Stimulated activated CD4-positive, alpha-beta T cell treated with anti-CD3 and anti-CD28 coated beads, Interleukin-12 subunit alpha, Interleukin-12 subunit beta, amount 100 ng/mL, for 4 hours (primary cell): ENCODE data around the gene GNAI3.

Experiments
- DNase-seq: peaks from one replicate; pipeline ENCODE4 v3.0.0-alpha.2; 2020

Gene GNAI3

DNA sequence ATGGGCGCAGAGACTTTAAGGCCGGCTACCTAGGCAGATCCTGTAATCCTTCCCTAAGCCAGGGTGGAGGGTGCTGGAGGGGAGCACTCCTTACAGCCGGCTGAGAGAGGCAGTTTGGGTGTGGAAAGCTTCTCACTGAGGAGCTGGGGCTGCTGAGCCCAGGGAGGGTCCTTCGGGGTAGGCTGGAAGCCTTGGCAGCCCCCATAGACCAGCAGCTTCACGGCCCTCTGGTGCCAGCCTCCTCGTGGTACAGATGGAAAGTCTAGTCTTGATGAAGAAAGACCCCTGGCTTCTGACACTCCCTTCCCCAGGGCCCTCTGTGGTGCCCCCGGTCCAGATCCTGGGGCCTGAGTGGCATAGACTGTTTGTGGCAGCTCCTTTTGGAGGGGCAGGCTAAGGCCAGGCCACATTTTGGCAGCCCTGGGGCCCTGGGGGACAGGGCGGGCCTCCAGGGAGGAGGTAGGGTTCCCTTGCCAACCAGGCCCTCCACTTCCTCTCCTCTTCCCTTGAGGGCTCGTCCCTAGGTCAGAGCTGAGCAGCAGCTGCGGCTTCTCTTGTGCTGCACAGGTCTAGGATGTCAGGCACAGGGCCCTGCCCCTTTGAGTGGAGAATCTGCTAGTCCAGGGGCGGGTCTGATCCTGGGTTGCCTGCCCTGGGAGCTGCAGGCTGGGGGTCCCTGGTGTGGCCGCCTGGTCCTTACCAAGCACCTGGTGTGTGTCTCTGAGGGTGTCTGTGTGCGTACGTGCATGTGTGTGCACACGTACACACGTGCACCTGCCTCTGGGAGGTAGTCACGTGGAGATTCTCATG lies 76.0 kb downstream of the GNAI3 start:
- no peak for DNase-seq

DNA sequence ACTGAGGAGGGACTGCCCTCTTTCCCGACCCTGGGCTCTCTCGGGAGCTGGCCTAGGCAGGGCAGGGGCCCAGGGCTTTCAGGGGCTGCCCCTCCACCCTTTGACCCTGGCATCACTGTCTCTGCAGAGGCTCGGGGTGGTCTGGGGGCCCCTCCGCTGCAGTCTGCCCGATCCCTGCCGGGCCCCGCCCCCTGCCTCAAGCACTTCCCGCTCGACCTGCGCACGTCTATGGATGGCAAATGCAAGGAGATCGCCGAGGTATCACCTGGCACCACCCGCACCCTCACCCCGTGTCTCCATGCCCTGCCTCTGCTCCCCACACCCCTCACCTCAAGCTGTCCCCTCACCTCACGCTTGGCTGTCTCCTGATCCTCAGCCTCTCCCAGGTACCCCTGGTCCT lies 76.8 kb downstream of the GNAI3 start:
- DNase-seq = no peak

DNA sequence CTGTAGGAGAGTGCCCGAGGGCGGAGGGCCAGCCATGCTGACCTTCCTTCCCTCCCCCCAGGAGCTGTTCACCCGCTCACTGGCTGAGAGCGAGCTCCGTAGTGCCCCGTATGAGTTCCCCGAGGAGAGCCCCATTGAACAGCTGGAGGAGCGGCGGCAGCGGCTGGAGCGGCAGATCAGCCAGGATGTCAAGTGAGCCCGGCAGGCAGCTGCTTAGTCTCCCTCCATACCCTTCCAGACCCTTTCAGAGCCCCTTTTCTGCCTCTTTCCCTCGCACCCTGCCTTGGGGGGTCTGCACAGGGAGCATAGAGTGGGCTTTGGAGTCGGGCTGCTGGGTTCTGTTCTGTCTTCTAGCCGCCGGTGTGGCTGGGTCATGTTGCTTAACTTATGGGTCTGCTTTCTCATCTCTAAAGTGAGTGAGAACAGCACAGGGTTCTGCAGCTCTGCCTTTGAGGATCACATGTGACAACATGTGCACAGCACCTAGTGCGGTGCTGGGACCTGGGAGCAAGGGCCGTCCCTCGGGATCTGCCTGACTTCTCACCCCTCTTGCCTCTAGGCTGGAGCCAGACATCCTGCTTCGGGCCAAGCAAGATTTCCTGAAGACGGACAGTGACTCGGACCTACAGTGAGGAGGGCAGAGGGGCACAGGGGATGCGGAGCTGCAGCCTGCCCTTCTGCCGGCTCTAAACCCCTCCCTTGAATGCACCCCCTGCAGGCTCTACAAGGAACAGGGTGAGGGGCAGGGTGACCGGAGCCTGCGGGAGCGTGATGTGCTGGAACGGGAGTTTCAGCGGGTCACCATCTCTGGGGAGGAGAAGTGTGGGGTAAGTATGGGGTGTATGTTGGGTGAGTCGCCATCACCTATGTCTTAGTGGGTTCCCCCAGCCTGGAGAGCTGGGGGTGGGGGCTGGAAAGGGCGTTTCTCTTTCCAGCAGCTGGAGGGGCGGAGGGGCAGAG lies 77.5 kb downstream of the GNAI3 start:
- no peak for DNase-seq

DNA sequence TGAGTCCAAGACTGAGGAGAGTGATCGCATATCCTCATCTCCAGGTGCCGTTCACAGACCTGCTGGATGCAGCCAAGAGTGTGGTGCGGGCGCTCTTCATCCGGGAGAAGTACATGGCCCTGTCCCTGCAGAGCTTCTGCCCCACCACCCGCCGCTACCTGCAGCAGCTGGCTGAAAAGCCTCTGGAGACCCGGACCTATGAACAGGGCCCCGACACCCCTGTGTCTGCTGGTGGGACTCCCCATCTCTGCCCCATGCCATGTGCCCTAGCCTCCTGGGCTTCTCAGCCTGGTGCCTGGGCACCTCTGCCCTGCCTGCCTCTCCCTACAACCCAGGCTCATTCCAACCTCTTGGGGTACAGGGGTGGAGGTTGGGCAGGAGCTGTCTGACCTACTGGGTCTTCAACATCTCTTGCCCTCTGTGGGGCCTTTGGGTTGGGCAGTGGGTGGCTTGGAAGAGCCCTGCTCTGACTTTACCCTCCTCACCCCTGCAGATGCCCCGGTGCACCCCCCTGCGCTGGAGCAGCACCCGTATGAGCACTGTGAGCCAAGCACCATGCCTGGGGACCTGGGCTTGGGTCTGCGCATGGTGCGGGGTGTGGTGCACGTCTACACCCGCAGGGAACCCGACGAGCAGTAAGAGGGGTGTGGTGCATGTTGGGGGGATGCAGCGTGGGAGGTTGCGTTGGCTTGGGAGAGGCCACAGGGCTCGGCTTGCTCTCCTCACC lies 78.4 kb downstream of the GNAI3 start:
- DNase-seq = no peak

DNA sequence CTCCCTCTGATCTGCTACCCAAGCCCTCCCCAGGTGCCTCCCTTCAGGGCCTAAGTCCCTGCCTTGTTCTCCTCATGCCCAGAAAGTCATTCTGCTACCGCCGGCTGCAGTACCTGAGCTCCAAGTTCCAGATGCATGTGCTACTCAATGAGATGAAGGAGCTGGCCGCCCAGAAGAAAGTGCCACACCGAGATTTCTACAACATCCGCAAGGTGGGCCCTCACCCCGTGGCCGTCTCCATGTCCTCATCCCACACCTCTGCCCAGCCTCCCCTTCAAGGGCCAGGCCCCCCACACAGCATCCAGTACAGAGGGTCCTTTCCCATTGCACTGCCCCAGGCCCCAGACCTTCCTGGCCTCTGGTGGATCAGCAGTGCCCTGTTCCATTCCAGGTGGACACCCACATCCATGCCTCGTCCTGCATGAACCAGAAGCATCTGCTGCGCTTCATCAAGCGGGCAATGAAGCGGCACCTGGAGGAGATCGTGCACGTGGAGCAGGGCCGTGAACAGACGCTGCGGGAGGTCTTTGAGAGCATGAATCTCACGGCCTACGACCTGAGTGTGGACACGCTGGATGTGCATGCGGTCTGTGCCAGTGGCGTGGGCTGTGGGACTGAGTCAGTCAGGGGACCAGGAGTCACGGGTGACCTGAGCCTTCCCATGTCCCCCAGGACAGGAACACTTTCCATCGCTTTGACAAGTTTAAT lies 79.4 kb downstream of the GNAI3 start:
- no peak for DNase-seq

DNA sequence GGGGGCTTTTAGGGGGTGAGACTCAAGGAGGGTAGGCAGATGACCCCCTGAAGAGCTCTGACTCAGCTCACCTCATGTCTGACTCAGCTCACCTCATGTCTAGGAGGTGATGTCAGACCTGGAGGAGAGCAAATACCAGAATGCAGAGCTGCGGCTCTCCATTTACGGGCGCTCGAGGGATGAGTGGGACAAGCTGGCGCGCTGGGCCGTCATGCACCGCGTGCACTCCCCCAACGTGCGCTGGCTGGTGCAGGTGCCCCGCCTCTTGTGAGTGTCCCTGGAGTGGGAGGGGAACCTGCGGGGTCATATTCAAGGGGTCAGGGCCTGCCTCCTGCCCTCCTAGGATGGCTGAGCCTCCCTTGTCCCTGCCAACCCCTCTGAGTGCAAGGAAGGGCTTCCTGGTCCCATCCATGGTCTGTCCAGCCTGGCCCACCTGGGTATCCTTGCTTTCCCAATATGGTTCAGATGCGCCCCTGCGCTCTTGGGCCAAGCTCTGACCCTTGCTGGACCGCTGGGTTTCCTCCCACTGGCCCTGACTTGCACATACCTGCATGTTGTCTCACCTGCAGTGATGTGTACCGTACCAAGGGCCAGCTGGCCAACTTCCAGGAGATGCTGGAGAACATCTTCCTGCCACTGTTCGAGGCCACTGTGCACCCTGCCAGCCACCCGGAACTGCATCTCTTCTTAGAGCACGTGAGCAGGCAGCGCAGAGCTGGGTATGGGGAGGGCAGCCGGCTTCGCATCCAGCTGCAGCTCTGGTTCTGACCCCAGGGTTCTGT lies 80.3 kb downstream of the GNAI3 start:
- no peak for DNase-seq

DNA sequence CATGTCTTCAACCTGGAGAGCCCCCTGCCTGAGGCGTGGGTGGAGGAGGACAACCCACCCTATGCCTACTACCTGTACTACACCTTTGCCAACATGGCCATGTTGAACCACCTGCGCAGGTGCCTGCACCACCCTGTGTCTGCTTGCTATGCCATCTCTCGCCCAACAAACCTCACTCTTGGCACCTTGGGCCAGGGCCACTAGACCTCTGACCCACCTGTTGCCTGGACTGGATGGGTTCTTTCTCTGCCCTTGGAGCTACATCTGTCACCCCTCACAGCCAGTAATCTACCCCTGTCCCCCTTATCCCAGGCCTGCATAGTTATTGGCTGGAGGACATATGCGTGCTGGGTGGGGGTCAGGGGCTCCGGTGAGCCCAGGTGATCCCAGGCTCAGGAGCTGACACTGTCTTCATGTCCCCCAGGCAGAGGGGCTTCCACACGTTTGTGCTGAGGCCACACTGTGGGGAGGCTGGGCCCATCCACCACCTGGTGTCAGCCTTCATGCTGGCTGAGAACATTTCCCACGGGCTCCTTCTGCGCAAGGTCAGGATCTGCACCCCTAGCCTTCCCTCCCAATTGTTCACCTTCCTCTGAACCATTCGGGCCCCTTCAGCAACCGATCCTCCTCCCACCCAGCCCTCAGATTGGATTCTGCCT lies 81.1 kb downstream of the GNAI3 start:
- no peak for DNase-seq

DNA sequence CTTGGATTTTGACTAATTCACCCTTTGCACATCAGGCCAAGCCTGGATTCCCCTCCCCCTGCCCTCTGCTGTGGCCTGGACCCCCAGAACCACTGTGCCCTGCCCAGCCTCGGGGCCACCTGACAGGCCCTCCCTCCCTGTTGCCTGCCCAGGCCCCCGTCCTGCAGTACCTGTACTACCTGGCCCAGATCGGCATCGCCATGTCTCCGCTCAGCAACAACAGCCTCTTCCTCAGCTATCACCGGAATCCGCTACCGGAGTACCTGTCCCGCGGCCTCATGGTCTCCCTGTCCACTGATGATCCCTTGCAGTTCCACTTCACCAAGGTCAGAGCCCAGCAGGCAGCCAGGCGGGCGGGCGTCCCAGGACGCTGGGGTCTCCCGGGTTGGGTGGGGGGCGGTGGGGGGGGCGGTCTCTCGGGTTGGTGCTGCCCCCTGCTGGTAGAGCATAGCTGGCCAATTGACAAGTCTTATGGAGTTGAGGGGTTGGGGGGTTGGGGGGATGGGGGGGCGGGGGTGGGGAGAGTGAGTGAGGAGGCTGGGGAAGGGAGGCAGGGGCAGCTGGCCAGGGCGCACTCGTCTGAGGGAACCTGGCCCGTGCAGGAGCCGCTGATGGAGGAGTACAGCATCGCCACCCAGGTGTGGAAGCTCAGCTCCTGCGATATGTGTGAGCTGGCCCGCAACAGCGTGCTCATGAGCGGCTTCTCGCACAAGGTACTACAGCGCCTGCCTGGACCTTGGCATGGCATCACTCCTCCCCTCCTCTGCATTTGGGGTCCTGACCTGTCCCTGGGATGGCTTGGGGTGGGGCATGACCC lies 81.9 kb downstream of the GNAI3 start:
- peak; percentile 49 for DNase-seq

DNA sequence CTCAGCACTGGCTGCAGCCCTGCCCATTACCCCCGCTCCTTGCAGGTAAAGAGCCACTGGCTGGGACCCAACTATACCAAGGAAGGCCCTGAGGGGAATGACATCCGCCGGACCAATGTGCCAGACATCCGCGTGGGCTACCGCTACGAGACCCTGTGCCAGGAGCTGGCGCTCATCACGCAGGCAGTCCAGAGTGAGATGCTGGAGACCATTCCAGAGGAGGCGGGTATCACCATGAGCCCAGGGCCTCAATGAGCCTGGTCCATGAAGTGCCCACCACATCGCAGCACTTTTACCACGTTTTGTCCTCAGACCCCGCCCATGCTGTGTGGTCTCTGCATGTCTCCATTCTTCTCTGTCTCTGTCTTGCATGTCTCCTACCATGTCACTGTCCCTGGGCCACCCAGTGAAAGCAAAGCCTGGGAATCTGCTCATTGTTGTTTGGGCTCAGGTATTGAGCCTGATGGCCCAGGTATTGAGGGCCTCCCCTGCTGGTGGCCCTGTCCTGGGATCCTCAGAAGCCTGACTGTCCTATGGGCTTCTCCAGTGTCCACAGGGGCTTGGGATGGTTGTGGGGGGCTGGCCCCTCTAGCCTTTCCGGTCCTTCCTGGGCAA lies 82.6 kb downstream of the GNAI3 start:
- DNase-seq = no peak

DNA sequence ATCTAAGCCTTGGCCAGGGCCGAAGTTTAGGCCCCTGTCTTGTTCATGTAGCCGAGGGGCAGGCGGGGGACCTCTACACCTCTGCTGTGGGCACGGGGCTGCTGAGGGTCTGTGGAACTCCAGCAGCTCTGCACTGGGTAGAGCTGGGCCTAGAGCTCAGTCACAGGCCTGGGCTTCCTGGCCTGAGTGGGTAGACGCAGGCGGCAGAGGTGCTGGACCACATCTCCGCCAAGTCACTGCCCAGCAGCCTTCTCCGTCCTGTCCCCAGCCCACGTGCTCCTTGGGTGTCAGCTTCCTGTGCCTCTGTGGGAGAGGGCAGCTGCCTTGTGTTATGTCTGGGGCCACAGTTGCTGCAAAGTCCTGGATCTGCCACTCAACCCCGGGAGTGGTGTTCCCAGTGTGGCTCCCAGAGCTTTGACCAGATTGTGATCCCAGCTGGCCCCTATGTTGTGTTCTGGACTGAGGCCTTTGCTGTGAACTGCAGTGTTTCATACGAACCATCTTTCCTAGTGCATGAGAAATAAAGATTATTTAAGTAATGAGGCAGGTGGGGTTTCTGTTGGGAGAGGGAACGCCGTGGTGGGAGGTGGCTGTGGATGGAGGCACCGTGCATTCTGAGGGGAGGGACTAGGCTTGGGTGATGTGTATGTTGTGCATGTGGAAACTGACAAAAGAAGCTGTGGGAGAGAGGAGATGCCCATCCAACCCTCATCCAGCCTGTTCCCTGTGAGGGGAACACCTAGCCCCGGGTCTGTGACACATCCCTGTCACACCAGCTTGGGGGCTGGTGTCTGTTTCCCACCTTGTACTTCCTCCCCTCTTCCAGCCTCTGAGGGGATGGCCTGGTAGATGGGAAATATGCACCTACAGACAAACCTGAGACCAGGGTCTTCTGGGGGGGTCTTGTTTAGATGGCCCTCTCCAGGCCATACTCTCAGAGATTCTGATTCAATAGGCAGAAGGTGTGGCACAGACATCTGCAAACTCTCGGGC lies 83.4 kb downstream of the GNAI3 start:
- no peak for DNase-seq

DNA sequence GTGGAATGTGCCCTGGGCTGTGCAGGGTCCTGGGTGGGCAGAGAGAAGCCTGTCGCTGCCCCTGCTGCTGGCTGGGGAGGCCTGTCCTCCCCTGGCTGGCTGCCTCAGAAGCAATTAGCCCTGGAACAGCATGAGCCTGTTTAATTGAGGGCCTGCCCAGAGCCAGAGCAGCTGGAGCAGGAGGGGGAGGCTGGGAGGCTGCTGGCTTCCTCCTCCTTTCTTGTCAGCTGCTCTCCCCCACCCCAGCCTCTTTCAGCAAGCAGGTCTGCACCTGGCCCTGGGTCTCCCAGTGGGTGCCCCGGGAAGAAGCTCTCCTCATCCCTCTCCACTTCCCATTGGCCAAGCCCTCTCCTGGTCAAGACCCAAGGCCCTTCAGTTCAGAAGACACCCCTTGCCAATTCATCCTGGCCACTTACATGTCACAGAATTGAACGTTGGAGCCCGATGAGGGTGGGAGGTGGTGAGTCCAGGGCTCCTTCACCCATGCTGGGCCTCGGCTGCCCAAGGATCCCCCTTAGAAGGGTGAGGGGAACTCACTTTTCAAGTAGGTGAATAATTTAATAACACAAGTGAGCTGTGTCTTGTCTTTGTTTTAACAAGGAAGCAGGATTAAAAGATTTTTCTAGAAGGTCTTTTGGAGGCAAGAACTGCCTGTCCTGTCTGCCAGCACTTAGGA lies 84.4 kb downstream of the GNAI3 start:
- no peak for DNase-seq

DNA sequence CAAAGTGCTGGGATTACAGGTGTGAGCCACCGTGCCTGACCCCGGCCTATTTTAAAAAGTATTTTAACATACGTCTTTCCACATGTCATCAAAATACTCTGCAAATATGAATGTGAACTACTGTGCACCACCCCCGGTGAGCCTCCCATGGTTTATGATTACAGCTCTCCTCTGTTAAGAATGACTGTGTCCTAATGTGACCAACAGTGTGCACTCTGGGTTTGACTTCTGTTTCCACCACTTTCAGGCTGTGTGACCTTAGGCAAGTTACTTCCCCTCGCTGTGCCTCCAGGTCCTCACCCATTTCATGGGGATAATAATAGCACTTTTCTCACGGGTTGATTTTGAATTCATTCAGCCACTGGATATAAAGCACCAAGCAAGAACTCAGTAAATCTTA lies 85.9 kb downstream of the GNAI3 start:
- no peak for DNase-seq

DNA sequence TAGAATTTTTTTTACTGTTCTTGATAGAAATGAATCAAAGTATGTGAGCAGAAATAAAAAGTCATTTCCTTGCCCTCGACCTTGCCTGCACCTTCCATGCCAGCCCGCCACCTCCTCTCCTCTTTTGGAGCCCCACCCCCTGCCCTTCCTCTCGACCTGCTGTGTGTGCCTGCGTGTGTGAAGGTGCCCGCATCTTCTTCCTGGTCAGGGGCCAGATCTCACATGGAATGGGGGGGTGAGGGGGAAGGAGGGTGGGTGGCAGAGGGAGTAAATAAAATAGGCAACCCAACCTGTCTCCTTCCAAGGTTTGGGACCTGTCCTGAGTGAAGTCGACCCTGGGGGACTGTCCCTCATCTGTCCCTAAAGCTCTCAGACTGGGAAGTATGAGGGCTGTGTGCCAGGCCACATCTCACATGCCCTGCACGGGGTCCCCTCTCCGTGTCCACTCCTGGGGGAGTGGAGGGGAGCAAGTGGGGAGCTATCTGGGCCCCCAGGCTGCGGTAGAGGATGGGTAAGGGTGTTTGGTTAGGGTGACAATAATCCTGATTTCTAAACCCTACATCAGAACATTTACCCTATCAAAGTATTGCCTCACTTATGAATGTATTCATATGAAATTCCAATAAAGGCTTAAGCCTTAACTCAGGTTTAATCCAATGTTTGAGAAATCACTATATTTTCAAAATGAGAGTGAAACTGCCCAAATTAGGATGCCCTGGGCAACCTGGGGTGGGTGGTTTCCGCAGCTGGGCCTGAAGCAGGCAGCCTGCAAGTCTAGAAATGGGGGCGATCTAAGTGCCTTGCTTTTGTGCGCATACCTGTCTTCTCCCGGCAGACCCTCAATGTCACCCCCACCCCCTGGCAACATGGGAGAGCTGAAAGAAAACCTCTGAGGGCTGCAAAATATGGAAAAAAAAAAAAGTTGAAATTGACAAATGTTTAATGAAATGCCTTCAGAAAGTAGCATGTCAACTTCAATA lies 86.6 kb downstream of the GNAI3 start:
- no peak for DNase-seq

DNA sequence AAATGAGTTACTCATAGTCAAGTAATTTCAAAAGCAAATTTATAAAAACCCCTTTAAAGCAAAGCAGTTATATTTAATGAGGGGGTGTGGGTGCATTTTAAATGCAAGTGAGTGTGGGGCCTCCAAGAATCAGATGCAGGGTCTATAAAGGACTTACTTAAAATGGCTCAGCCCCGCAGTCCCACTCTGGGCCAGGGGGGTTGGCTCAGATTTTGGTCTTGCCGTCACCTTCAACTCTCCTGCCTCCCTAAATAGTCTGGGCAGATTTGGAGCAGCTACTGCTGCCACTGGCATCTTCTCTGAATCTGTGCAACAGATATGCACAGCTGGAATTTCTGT lies 87.4 kb downstream of the GNAI3 start:
- DNase-seq = no peak

DNA sequence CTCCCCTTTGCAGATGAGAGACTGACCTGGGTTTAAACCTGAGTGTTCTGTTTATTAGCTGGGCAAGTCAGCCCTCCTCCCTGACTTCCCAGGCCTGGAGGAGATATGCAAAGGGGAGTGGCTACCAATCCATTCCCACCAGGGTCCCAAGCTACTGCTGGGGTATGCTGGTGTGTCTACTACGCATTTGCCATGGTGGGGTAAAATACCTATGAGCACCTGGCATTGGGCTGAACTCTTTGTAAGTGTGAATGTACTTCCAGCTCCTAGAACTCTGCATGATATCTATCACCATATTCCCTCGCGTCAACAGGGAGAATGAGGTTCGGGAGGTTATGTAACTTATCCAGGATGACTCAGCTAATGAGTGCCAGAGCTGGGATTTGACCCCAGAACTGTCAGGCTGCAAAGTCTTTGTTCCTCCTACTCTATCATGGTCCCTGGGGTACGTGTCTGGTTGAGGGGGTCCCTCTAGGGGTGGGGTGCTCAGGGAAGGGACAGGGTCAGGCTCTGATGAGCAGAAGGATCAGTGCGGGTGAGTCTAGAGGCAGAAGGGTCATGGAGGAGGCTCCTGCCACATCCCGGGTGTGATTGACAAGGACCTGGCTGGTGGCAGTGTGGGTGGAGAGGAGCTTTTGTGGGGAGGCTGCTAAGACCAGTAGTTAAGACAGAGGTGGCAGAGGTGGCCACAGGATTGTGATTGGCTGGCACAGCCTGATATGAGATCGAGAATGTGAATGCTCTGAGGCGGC lies 88.0 kb downstream of the GNAI3 start:
- no peak for DNase-seq

DNA sequence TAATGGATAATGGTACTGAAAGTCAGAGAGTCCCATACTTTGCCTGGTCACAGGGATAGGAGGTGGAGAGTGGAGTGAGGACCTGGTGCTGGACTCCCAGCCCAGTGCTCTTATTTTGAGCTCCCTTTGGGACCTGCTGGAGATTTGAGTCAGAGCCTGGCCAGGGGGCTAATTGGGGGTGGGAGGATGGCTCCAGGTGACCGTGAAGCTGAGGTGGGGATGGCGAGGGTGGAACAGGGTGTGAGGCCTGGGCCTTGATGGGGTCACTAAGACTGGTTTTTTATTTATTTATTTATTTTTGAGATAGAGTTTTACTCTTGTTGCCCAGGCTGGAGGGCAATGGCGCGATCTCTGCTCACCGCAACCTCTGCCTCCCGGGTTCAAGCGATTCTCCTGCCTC lies 89.0 kb downstream of the GNAI3 start:
- no peak for DNase-seq
